WTC11 (cell line): ENCODE measurements around the gene COL9A2. TPM values are rescaled to one million over a fixed set of nuclear protein-coding genes. Genes with fewer than 3 reads are reported as not detected.

Experiments
- ATAC-seq: fragments of 200-7000 bp; cut with Tn5 transposase; 2 replicates; pipeline ENCODE4 v1.10.0; 2021; ENCODE audit warnings: mild to moderate bottlenecking, moderate library complexity
- CTCF ChIA-PET: fragments of 300-600 bp; sonication (Branson Sonifier 250); formaldehyde crosslinking; loops from one replicate; lab custom pipeline; 2021; ENCODE audit warnings: antibody characterized with exemption; lab: Charles Lee
- POLR2A ChIA-PET: fragments of 350-600 bp; sonication (Branson Sonifier 250); formaldehyde crosslinking; loops from one replicate; lab custom pipeline; 2021; ENCODE audit warnings: antibody characterized with exemption; lab: Charles Lee
- DNase-seq: peaks from one replicate; pipeline ENCODE4 v3.0.0; 2021; ENCODE audit warnings: low spot score
- H3K27ac Mint-ChIP-seq: 2 replicates; pipeline ENCODE4 v1.8.0; 2021; ENCODE audit warnings: mixed read lengths
- H3K27me3 Mint-ChIP-seq: 2 replicates; pipeline ENCODE4 v1.8.0; 2021; ENCODE audit warnings: low read depth, mild to moderate bottlenecking, moderate library complexity, mixed read lengths
- H3K36me3 Mint-ChIP-seq: 2 replicates; pipeline ENCODE4 v1.8.0; 2021; ENCODE audit warnings: mixed read lengths
- H3K4me1 Mint-ChIP-seq: 2 replicates; pipeline ENCODE4 v1.8.0; 2022; ENCODE audit warnings: mixed read lengths
- H3K4me3 Mint-ChIP-seq: 2 replicates; pipeline ENCODE4 v1.8.0; 2021; ENCODE audit warnings: mild to moderate bottlenecking, moderate library complexity, mixed read lengths
- H3K9me3 Mint-ChIP-seq: 2 replicates; pipeline ENCODE4 v1.8.0; 2021; ENCODE audit warnings: mixed read lengths
- AFF4 ChIP-seq: sonication (generic); formaldehyde crosslinking; IDR thresholded peaks from 2 replicates; pipeline ENCODE4 v1.8.1; 2023; ENCODE audit warnings: mild to moderate bottlenecking, missing genetic modification reagents, borderline replicate concordance
- AR ChIP-seq: fragments of 250-450 bp; sonication (Bioruptor Pico); IDR thresholded peaks from 2 replicates; pipeline ENCODE4 v1.9.0; 2021; ENCODE audit warnings: mild to moderate bottlenecking
- ARID4B ChIP-seq: sonication (generic); formaldehyde crosslinking; IDR thresholded peaks from 2 replicates; pipeline ENCODE4 v1.8.0; 2023; ENCODE audit warnings: missing genetic modification reagents, mild to moderate bottlenecking, borderline replicate concordance
- ATF1 ChIP-seq: sonication (generic); formaldehyde crosslinking; IDR thresholded peaks from 2 replicates; pipeline ENCODE4 v1.8.1; 2023; ENCODE audit warnings: mild to moderate bottlenecking, moderate library complexity, missing genetic modification reagents
- CTCF ChIP-seq: fragments of 200-600 bp; IDR thresholded peaks from 2 replicates; pipeline ENCODE4 v1.8.0; 2022; ENCODE audit warnings: antibody characterized with exemption
- E2F4 ChIP-seq: sonication (generic); formaldehyde crosslinking; IDR thresholded peaks from 2 replicates; pipeline ENCODE4 v1.8.1; 2022; ENCODE audit warnings: low read depth, mild to moderate bottlenecking, moderate library complexity, missing genetic modification reagents, borderline replicate concordance
- FOXJ3 ChIP-seq: sonication (generic); formaldehyde crosslinking; IDR thresholded peaks from 2 replicates; pipeline ENCODE4 v1.9.0; 2021; ENCODE audit warnings: missing genetic modification reagents, mild to moderate bottlenecking, borderline replicate concordance
- FOXP1 ChIP-seq: sonication (generic); formaldehyde crosslinking; IDR thresholded peaks from 2 replicates; pipeline ENCODE4 v1.8.0; 2022; ENCODE audit warnings: missing genetic modification reagents, mild to moderate bottlenecking, moderate library complexity, borderline replicate concordance
- NFYB ChIP-seq: sonication (generic); formaldehyde crosslinking; conservative IDR thresholded peaks from 2 replicates; pipeline ENCODE4 v1.8.0; 2022; ENCODE audit warnings: low read depth, missing genetic modification reagents
- RORB ChIP-seq: fragments of 250-450 bp; sonication (Bioruptor Pico); IDR thresholded peaks from 2 replicates; pipeline ENCODE4 v1.9.0; 2021; ENCODE audit warnings: mild to moderate bottlenecking
- ZNF232 ChIP-seq: sonication (generic); formaldehyde crosslinking; IDR thresholded peaks from 2 replicates; pipeline ENCODE4 v1.8.0; 2022; ENCODE audit warnings: mild to moderate bottlenecking, missing genetic modification reagents
- ZNF317 ChIP-seq: sonication (generic); formaldehyde crosslinking; IDR thresholded peaks from 2 replicates; pipeline ENCODE4 v1.8.1; 2023; ENCODE audit warnings: low read depth, mild to moderate bottlenecking, moderate library complexity, missing genetic modification reagents, borderline replicate concordance
- ZNF532 ChIP-seq: fragments of 250-450 bp; sonication (Bioruptor Pico); IDR thresholded peaks from 2 replicates; pipeline ENCODE4 v1.9.0; 2021; ENCODE audit warnings: mild to moderate bottlenecking, borderline replicate concordance
- total RNA-seq: library from RNA; stranded (reverse); gene quantifications from 3 replicates; pipeline ENCODE4 v1.2.3, GENCODE V29; 2021

The COL9A2 gene
- total RNA-seq, 1 experiment from 2014 or later, result 4.7 TPM

GRCh38 chr1:40350391-40350790 is 33.3 kb upstream of the COL9A2 start (continued):
- no peak for TF ChIP-seq AFF4 (CRISPR knock-in tag)
- no peak for TF ChIP-seq ZNF232 (CRISPR knock-in tag)
- TF ChIP-seq, all 79 proteins: peak for 0

- no peaks in the 10 kb centered on the region for H3K36me3 Mint-ChIP-seq
- peaks cover 8% of the 10 kb centered on the region; the same call in 1 of the 2 replicates for H3K9me3 Mint-ChIP-seq
- ATAC-seq, result no peak
- ChIA-PET POLR2A (no interaction called here), CTCF (interaction anchor here (0.5 to 2.5 kb wide), 7 partner anchors 10 to 429 kb away, joined by 3 to 9 read pairs (median 4); no protein-coding TSS in a partner anchor)
- H3K4me3 Mint-ChIP-seq, result no peak overlapping the region
- no peaks in the 10 kb centered on the region for H3K4me1 Mint-ChIP-seq
- peaks cover 27% of the 10 kb centered on the region for H3K27me3 Mint-ChIP-seq
- H3K27ac Mint-ChIP-seq, result no peak overlapping the region
- DNase-seq, result no peak
- TF ChIP-seq ZNF232 (CRISPR knock-in tag) (no peak), FOXP1 (no peak), CTCF (no peak), NFYB (CRISPR knock-in tag) (no peak), E2F4 (CRISPR knock-in tag) (no peak), ARID4B (CRISPR knock-in tag) (no peak), FOXJ3 (CRISPR knock-in tag) (no peak), ZNF532 (no peak), RORB (CRISPR knock-in tag) (no peak), ATF1 (CRISPR knock-in tag) (no peak), ZNF317 (CRISPR knock-in tag) (no peak), AR (no peak)
These were observed 27.5 kb upstream of the COL9A2 start for GRCh38 chr1:40344597-40344996.
